ENCODE measurements around the gene KIF1B.

- TF ChIP-seq, protein P1, sequence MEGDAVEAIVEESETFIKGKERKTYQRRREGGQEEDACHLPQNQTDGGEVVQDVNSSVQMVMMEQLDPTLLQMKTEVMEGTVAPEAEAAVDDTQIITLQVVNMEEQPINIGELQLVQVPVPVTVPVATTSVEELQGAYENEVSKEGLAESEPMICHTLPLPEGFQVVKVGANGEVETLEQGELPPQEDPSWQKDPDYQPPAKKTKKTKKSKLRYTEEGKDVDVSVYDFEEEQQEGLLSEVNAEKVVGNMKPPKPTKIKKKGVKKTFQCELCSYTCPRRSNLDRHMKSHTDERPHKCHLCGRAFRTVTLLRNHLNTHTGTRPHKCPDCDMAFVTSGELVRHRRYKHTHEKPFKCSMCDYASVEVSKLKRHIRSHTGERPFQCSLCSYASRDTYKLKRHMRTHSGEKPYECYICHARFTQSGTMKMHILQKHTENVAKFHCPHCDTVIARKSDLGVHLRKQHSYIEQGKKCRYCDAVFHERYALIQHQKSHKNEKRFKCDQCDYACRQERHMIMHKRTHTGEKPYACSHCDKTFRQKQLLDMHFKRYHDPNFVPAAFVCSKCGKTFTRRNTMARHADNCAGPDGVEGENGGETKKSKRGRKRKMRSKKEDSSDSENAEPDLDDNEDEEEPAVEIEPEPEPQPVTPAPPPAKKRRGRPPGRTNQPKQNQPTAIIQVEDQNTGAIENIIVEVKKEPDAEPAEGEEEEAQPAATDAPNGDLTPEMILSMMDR (IDR thresholded peaks at IDR 0.05) = no peak
- no peak for TF ChIP-seq EZH2 (IDR thresholded peaks at IDR 0.05; ENCODE audit: borderline replicate concordance, insufficient read depth, low read depth, low read length, poor library complexity, severe bottlenecking)
Observed at GRCh38 chr1:10265900-10266299, 55.5 kb downstream of the KIF1B start.

Measured in B cell (primary cell).